ENCODE measurements around the gene CHST11. TPM values are rescaled to one million over a fixed set of nuclear protein-coding genes. Genes with fewer than 3 reads are reported as not detected.

CHST11 gene
- total and polyA plus RNA-seq, 7 experiments from 2014 or later, result 23.4 to 74.3 (median 32.0) TPM

- H3K27ac ChIP-seq (ENCODE audit: low read depth, low read length), result no peak overlapping the region
- CTCF ChIA-PET, result interaction anchor here (0.7 to 1.7 kb wide), 2 partner anchors 212 to 287 kb away, joined by 3 to 6 read pairs; no protein-coding TSS in a partner anchor
Observed at GRCh38 chr12:104669089-104669721, 212.5 kb downstream of the CHST11 start.

GRCh38 chr12:104669851-104670337 is 213.1 kb downstream of the CHST11 start:
- ATAC-seq, result peak; percentile 52
- Histone ChIP-seq H3K4me3 (ENCODE audit: low read length) (no peak overlapping the region), H3K4me1 (ENCODE audit: control insufficient read depth in 2 of 2, insufficient read depth in 2 of 2, low read length in 2 of 2) (peaks cover 25 to 36% of the 10 kb centered on the region in 2 donors), H3K36me3 (ENCODE audit: control insufficient read depth in 2 of 3, insufficient read depth in 3 of 3, low read length in 3 of 3) (no peaks in the 10 kb centered on the region), H3K9me3 (ENCODE audit: control insufficient read depth in 2 of 3, low read length in 3 of 3) (no peaks in the 10 kb centered on the region), H3K27me3 (ENCODE audit: control insufficient read depth in 2 of 2, insufficient read depth in 2 of 2, low read length in 2 of 2) (no peaks in the 10 kb centered on the region), H3K27ac (ENCODE audit: low read depth, low read length) (no peak overlapping the region)
- ChIA-PET POLR2A (no interaction called here), CTCF (interaction anchor here (0.7 kb wide), 1 partner anchor 212 kb away, joined by 3 read pairs; no protein-coding TSS in a partner anchor)
- intact Hi-C loops (cut with micrococcal nuclease), result loop anchor here (2.0 to 5.0 kb wide), 4 partner anchors 17 to 288 kb away; partner anchors contain the start of gene CHST11 (in 1 of the 2)
- Mint-ChIP-seq H3K4me3 (peak overlapping the region in 6 of 10 donors; percentile 5 to 73 (median 56)), H3K27me3 (no peaks in the 10 kb centered on the region), H3K9me3 (peaks cover 0 to 1% (median 0%) of the 10 kb centered on the region in 11 donors), H3K27ac (peak overlapping the region in 4 of 9 donors; percentile 9 to 92 (median 63)), H3K36me3 (peaks cover 0 to 11% (median 5%) of the 10 kb centered on the region in 5 donors), H3K4me1 (peaks cover 36 to 69% (median 51%) of the 10 kb centered on the region in 7 donors)
- DNase-seq, result no peak

More at GRCh38 chr12:104669089-104669721, 212.5 kb downstream of the CHST11 start:
- Mint-ChIP-seq H3K9me3 (peaks cover 0 to 1% (median 0%) of the 10 kb centered on the region in 11 donors), H3K27ac (peak overlapping the region in 3 of 9 donors; percentile 22 to 40 (median 25)), H3K36me3 (peaks cover 0 to 11% (median 5%) of the 10 kb centered on the region in 5 donors), H3K4me3 (no peak overlapping the region), H3K27me3 (no peaks in the 10 kb centered on the region), H3K4me1 (peaks cover 36 to 68% (median 51%) of the 10 kb centered on the region in 7 donors)
- DNase-seq (no peak), ATAC-seq (no peak)
- POLR2A ChIA-PET, result no interaction called here
- H3K27me3 ChIP-seq (ENCODE audit: control insufficient read depth in 2 of 2, insufficient read depth in 2 of 2, low read length in 2 of 2), result no peaks in the 10 kb centered on the region
- intact Hi-C loops (cut with micrococcal nuclease), result loop anchor here in 1 of 2 donors (5.0 kb wide), 1 partner anchor 287 kb away; no protein-coding TSS in a partner anchor
- H3K4me3 ChIP-seq (ENCODE audit: low read length), result no peak overlapping the region
- peaks cover 25 to 36% of the 10 kb centered on the region in 2 donors for H3K4me1 ChIP-seq (ENCODE audit: control insufficient read depth in 2 of 2, insufficient read depth in 2 of 2, low read length in 2 of 2)
- no peaks in the 10 kb centered on the region for H3K36me3 ChIP-seq (ENCODE audit: control insufficient read depth in 2 of 3, insufficient read depth in 3 of 3, low read length in 3 of 3)
- H3K9me3 ChIP-seq (ENCODE audit: control insufficient read depth in 2 of 3, low read length in 3 of 3), result no peaks in the 10 kb centered on the region

DNA sequence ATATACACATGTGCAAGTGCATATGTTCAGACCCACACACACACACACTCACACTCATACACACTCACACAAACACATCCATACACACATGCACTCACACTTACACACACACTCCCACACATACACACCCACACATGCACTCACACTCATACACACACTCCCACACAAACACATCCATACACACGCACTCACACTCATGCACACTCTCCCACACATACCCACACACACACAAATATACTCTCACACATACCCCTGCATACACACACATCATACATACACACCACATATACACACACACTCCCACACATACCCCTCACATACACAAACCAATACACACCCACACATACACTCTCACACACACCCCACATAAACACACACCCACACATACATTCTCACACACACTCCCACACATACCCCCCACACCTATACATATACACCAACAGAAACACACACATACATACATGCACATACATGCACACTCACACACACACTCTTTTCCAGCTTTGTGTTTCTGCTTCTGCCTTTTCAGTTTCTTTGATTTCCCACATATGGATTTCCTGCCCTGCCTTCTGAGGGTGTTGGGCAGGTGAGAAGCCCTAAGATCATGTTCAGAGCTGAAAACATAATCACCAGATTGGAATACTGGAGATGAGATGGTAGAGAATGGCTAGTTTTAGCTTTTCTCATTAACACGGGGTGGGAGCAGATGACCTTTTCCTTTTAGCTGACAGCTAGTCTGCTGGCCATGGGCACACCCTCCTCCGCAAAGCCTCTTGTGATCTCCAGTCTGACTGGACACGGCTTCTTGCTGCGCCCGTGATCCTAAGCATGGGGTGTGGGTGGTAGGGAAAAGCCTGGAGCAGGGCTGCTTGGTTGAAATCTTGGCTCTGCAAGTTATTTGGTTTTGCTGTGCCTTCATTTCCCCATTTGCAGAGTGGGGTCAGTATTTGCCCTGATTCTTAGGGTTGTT is 214.0 kb downstream of the CHST11 start:
- Histone ChIP-seq H3K27ac (ENCODE audit: low read depth, low read length) (no peak overlapping the region), H3K27me3 (ENCODE audit: control insufficient read depth in 2 of 2, insufficient read depth in 2 of 2, low read length in 2 of 2) (no peaks in the 10 kb centered on the region), H3K4me3 (ENCODE audit: low read length) (no peak overlapping the region), H3K36me3 (ENCODE audit: control insufficient read depth in 2 of 3, insufficient read depth in 3 of 3, low read length in 3 of 3) (no peaks in the 10 kb centered on the region), H3K9me3 (ENCODE audit: control insufficient read depth in 2 of 3, low read length in 3 of 3) (no peaks in the 10 kb centered on the region), H3K4me1 (ENCODE audit: control insufficient read depth in 2 of 2, insufficient read depth in 2 of 2, low read length in 2 of 2) (peaks cover 25 to 36% of the 10 kb centered on the region in 2 donors)
- POLR2A ChIA-PET, result no interaction called here
- H3K36me3 Mint-ChIP-seq, result peaks cover 0 to 8% (median 5%) of the 10 kb centered on the region in 5 donors
- DNase-seq (no peak), ATAC-seq (no peak)
- intact Hi-C loops (cut with micrococcal nuclease), result loop anchor here (1.0 to 2.0 kb wide), 6 partner anchors 12 to 288 kb away; partner anchors contain the start of genes CHST11 (in 1 of the 2) and SLC41A2 (in 1 of the 2)
- H3K27ac Mint-ChIP-seq, result peak overlapping the region in 7 of 9 donors; percentile 1 to 92 (median 9)
- H3K27me3 Mint-ChIP-seq, result no peaks in the 10 kb centered on the region
- CTCF ChIA-PET, result interaction anchor here (0.9 kb wide), 1 partner anchor 213 kb away, joined by 3 read pairs; the partner anchor contains the start of gene CHST11
- H3K9me3 Mint-ChIP-seq, result peaks cover 0 to 1% (median 0%) of the 10 kb centered on the region in 11 donors
- peaks cover 36 to 67% (median 48%) of the 10 kb centered on the region in 7 donors for H3K4me1 Mint-ChIP-seq
- H3K4me3 Mint-ChIP-seq, result peak overlapping the region; percentile 5 to 73 (median 45)

DNA sequence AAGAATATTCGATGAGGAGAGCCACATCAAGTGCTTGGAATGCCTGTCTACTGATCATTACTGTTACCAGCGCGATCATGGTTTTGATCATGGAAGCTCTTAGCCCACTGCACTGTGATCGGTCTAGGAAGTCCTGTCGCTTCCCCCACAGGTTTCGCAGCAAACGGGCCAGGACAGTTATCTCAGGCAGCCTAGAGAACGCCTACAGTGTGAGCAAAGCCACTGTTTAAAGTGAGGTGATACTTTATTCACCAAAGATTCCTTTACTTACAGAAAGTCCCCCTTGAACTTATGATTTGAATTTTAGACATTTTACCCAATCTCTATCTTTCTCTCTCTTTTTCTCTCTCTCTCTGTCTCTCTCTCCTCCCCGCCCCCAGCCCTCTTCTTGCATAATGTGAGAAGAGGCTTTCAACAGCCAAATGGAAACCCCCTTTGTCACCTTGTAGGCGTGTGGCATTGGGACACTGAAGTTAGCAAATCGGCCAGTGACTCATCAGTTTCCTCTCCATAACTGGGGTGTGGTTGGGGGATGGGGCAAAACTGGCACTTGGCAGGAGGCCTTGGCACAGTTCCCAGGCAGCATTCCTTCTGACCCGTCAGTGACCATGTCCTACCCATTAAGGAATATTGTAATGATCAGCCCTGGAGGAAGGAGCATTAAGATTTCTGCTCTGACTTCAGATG is 214.8 kb downstream of the CHST11 start:
- ChIA-PET CTCF (interaction anchor here (0.9 to 1.2 kb wide), 2 partner anchors 16 to 214 kb away, joined by 3 read pairs; partner anchors contain the start of gene CHST11), POLR2A (no interaction called here)
- H3K4me3 ChIP-seq (ENCODE audit: low read length), result no peak overlapping the region

DNA sequence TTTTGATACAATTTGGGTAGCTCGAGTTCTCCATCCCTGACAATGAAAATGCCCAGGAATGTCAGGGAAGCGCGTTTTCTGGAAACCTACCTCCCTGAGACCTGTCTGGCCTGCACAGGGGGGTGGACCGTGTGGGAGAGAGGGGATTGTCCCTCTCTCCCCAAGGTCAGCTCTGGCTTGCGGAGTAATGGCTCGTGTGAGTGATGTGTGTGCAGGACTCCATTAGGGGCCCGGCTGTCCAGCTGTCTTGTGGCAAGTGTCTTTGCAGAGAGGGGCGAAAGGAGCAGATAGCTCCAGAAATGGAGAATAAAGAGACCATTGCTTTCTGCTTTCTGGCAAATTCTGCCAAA is 215.3 kb downstream of the CHST11 start:
- Mint-ChIP-seq H3K36me3 (peaks cover 0 to 7% (median 0%) of the 10 kb centered on the region in 5 donors), H3K27ac (peak overlapping the region in 3 of 9 donors; percentile 38 to 92 (median 80)), H3K4me1 (peaks cover 31 to 69% (median 48%) of the 10 kb centered on the region in 7 donors), H3K4me3 (peak overlapping the region in 2 of 10 donors; percentile 21 to 67), H3K27me3 (no peaks in the 10 kb centered on the region), H3K9me3 (peaks cover 0 to 1% (median 0%) of the 10 kb centered on the region in 11 donors)
- Histone ChIP-seq H3K27ac (ENCODE audit: low read depth, low read length) (no peak overlapping the region), H3K36me3 (ENCODE audit: control insufficient read depth in 2 of 3, insufficient read depth in 3 of 3, low read length in 3 of 3) (no peaks in the 10 kb centered on the region), H3K27me3 (ENCODE audit: control insufficient read depth in 2 of 2, insufficient read depth in 2 of 2, low read length in 2 of 2) (no peaks in the 10 kb centered on the region), H3K4me3 (ENCODE audit: low read length) (no peak overlapping the region), H3K9me3 (ENCODE audit: control insufficient read depth in 2 of 3, low read length in 3 of 3) (no peaks in the 10 kb centered on the region), H3K4me1 (ENCODE audit: control insufficient read depth in 2 of 2, insufficient read depth in 2 of 2, low read length in 2 of 2) (peaks cover 25 to 36% of the 10 kb centered on the region in 2 donors)
- ATAC-seq, result no peak
- DNase-seq, result no peak
- ChIA-PET POLR2A (no interaction called here), CTCF (interaction anchor here (1.2 kb wide), 1 partner anchor 16 kb away, joined by 3 read pairs; no protein-coding TSS in a partner anchor)
- intact Hi-C loops (cut with micrococcal nuclease), result no loop called here

More for the DNA sequence above, 214.8 kb downstream of the CHST11 start:
- Mint-ChIP-seq H3K27me3 (no peaks in the 10 kb centered on the region), H3K27ac (peak overlapping the region in 7 of 9 donors; percentile 11 to 92 (median 67)), H3K36me3 (peaks cover 0 to 8% (median 1%) of the 10 kb centered on the region in 5 donors), H3K4me1 (peaks cover 32 to 64% (median 48%) of the 10 kb centered on the region in 7 donors), H3K4me3 (peak overlapping the region in 7 of 10 donors; percentile 6 to 67 (median 21)), H3K9me3 (peaks cover 0 to 1% (median 0%) of the 10 kb centered on the region in 11 donors)
- H3K4me1 ChIP-seq (ENCODE audit: control insufficient read depth in 2 of 2, insufficient read depth in 2 of 2, low read length in 2 of 2), result peaks cover 25 to 36% of the 10 kb centered on the region in 2 donors
- H3K27ac ChIP-seq (ENCODE audit: low read depth, low read length), result no peak overlapping the region
- H3K9me3 ChIP-seq (ENCODE audit: control insufficient read depth in 2 of 3, low read length in 3 of 3), result no peaks in the 10 kb centered on the region
- DNase-seq (peak in 3 of 9 donors; percentile 30 to 80 (median 58)), ATAC-seq (peak; percentile 80)
- no peaks in the 10 kb centered on the region for H3K36me3 ChIP-seq (ENCODE audit: control insufficient read depth in 2 of 3, insufficient read depth in 3 of 3, low read length in 3 of 3)
- intact Hi-C loops (cut with micrococcal nuclease), result loop anchor here (1.0 to 2.0 kb wide), 6 partner anchors 11 to 287 kb away; partner anchors contain the start of genes CHST11 (in 1 of the 2) and SLC41A2 (in 1 of the 2)
- no peaks in the 10 kb centered on the region for H3K27me3 ChIP-seq (ENCODE audit: control insufficient read depth in 2 of 2, insufficient read depth in 2 of 2, low read length in 2 of 2)
